CD14-positive monocyte (primary cell): ENCODE results near the gene LRRFIP2. TPM values are rescaled to one million over a fixed set of nuclear protein-coding genes. Genes with fewer than 3 reads are reported as not detected.
A peak's percentile ranks its signal among the peaks of the same experiment; 100 is the strongest.

ENCODE experiments used
- DNase-seq, 3 donors: peaks; one replicate each; pipeline ENCODE4 v3.0.0-alpha.2; 2011 to 2022
- H2AFZ ChIP-seq: 2 replicates; pipeline ENCODE4 v1.6.0; 2012; ENCODE audit warnings: mild to moderate bottlenecking, low read depth, low read length, inconsistent platforms; ENCODE audit not compliant: insufficient read depth, poor library complexity, severe bottlenecking
- H3K27ac ChIP-seq, 2 donors: 1 replicate in 1 of 2; 2 replicates in 1 of 2; pipeline ENCODE4 v1.5.1; 2012 to 2013; ENCODE audit warnings: low read length in 2 of 2, control low read depth in 1 of 2, inconsistent platforms in 1 of 2, low read depth in 1 of 2, mild to moderate bottlenecking in 1 of 2
- H3K27me3 ChIP-seq, 2 donors: one replicate each; pipeline versions ENCODE4 v1.6.0 to v1.6.1; 2011 to 2013; ENCODE audit warnings: low read length in 2 of 2; ENCODE audit not compliant: control insufficient read depth in 2 of 2, insufficient read depth in 2 of 2
- H3K36me3 ChIP-seq, 2 donors: replicated peaks in 1 of 2; 1 replicate in 1 of 2; 2 replicates in 1 of 2; pipeline versions ENCODE4 v1.5.1 to v1.6.1; 2012 to 2013; ENCODE audit warnings: low read length in 2 of 2, control low read depth in 1 of 2, inconsistent platforms in 1 of 2, mild to moderate bottlenecking in 1 of 2; ENCODE audit not compliant: insufficient read depth in 2 of 2, control insufficient read depth in 1 of 2
- H3K4me1 ChIP-seq, 2 donors: 1 replicate in 1 of 2; 2 replicates in 1 of 2; pipeline versions ENCODE4 v1.5.1 to v1.6.1; 2012 to 2013; ENCODE audit warnings: low read length in 2 of 2, control low read depth in 1 of 2, inconsistent platforms in 1 of 2, mild to moderate bottlenecking in 1 of 2, moderate library complexity in 1 of 2; ENCODE audit not compliant: insufficient read depth in 2 of 2, control insufficient read depth in 1 of 2
- H3K4me2 ChIP-seq: replicated peaks from 2 replicates; pipeline ENCODE3; 2012; ENCODE audit warnings: low read length, moderate library complexity, mild to moderate bottlenecking; ENCODE audit not compliant: poor library complexity, severe bottlenecking; ENCODE audit errors: extremely low read depth
- H3K4me3 ChIP-seq, 3 experiments: fragments of 200-600 bp in 1 of 3; sonication (generic) in 1 of 3; replicated peaks in 1 of 3; 1 replicate in 2 of 3; 2 replicates in 1 of 3; pipeline ENCODE4 v1.5.1; 2011 to 2013; ENCODE audit warnings: low read length in 3 of 3, mild to moderate bottlenecking in 3 of 3, control low read depth in 2 of 3, low read depth in 2 of 3, inconsistent platforms in 1 of 3, moderate library complexity in 1 of 3
- H3K79me2 ChIP-seq: 2 replicates; pipeline ENCODE4 v1.6.0; 2012; ENCODE audit warnings: mild to moderate bottlenecking, control low read depth, inconsistent platforms, low read length, moderate library complexity; ENCODE audit not compliant: insufficient read depth
- H3K9ac ChIP-seq: 2 replicates; pipeline ENCODE4 v1.6.0; 2017; ENCODE audit warnings: low read length, mild to moderate bottlenecking; ENCODE audit not compliant: insufficient read depth, poor library complexity, severe bottlenecking
- H3K9me3 ChIP-seq, 2 donors: replicated peaks in 1 of 2; 1 replicate in 1 of 2; 2 replicates in 1 of 2; pipeline versions ENCODE4 v1.5.1 to v1.6.1; 2012 to 2013; ENCODE audit warnings: low read length in 2 of 2, control low read depth in 1 of 2; ENCODE audit not compliant: control insufficient read depth in 1 of 2, insufficient read depth in 1 of 2
- H4K20me1 ChIP-seq: 2 replicates; pipeline ENCODE4 v1.6.0; 2012; ENCODE audit warnings: mild to moderate bottlenecking, low read length, control low read depth, moderate library complexity; ENCODE audit not compliant: insufficient read depth
- H3K27ac Mint-ChIP-seq, 7 donors: one replicate each; pipeline ENCODE4 v1.8.0; 2020; ENCODE audit warnings: mild to moderate bottlenecking in 7 of 7, mixed read lengths in 7 of 7, moderate library complexity in 6 of 7, inconsistent platforms in 2 of 7
- H3K27me3 Mint-ChIP-seq, 3 donors: one replicate each; pipeline ENCODE4 v1.8.0; 2021 to 2022; ENCODE audit warnings: low read depth in 3 of 3, mild to moderate bottlenecking in 3 of 3, mixed read lengths in 3 of 3, moderate library complexity in 3 of 3, inconsistent platforms in 1 of 3
- H3K36me3 Mint-ChIP-seq, 2 donors: one replicate each; pipeline ENCODE4 v1.8.0; 2020; ENCODE audit warnings: mixed read lengths in 2 of 2, inconsistent platforms in 1 of 2, mild to moderate bottlenecking in 1 of 2
- H3K4me1 Mint-ChIP-seq: one replicate; pipeline ENCODE4 v1.8.0; 2020; ENCODE audit warnings: mild to moderate bottlenecking, mixed read lengths
- H3K4me3 Mint-ChIP-seq, 2 donors: one replicate each; pipeline ENCODE4 v1.8.0; 2020; ENCODE audit warnings: mild to moderate bottlenecking in 2 of 2, mixed read lengths in 2 of 2, moderate library complexity in 1 of 2
- H3K9me3 Mint-ChIP-seq, 7 donors: one replicate each; pipeline ENCODE4 v1.8.0; 2020 to 2022; ENCODE audit warnings: mixed read lengths in 7 of 7, mild to moderate bottlenecking in 6 of 7, moderate library complexity in 6 of 7, inconsistent platforms in 2 of 7
- WGBS: methylation state at CpG from one replicate; pipeline ENCODE4 v1.1.5; 2013; ENCODE audit warnings: missing lambda C conversion rate; ENCODE audit not compliant: insufficient coverage; 5-methylcytosine and 5-hydroxymethylcytosine counted together
- intact Hi-C, 2 donors: fragments of 100-400 bp; cut with micrococcal nuclease; formaldehyde crosslinking; loops; one replicate each; pipeline versions ENCODE4 v1.15.0 to v1.15.1; 2023
- polyA plus RNA-seq, 3 donors: library from polyadenylated mRNA; depleted of rRNA in 1 of 3; unstranded in 2 of 3; stranded (reverse) in 1 of 3; fragments of 300-500 nt in 2 of 3; fragments of >200 nt in 1 of 3; fragmentation: Illumina TruSeq in 2 of 3; gene quantifications; 1 replicate in 2 of 3; 2 replicates in 1 of 3; pipeline ENCODE4 v1.2.3, GENCODE V29; 2012 to 2021
- TF ChIP-seq, protein P1 (sequence below): fragments of 200-600 bp; IDR thresholded peaks from one replicate; pipeline ENCODE4 v1.8.0; 2022; ENCODE audit warnings: antibody characterized with exemption, mild to moderate bottlenecking

Gene LRRFIP2
- polyA plus RNA-seq, 3 donors, result 30.9 to 39.4 (median 31.7) TPM

- peak overlapping the region; percentile 61 to 93 (median 81) for H3K27ac Mint-ChIP-seq
- H3K4me3 ChIP-seq, result peak overlapping the region in 1 of 3 experiments; percentile 88
- H3K9me3 Mint-ChIP-seq, result peaks cover 0 to 3% (median 0%) of the 10 kb centered on the region in 7 donors
- no peaks in the 10 kb centered on the region for H3K27me3 Mint-ChIP-seq
- no peaks in the 10 kb centered on the region for H3K27me3 ChIP-seq
- H3K4me2 ChIP-seq, result peak overlapping the region; percentile 85
- H3K9me3 ChIP-seq, result no peaks in the 10 kb centered on the region
- H3K4me3 Mint-ChIP-seq, result peak overlapping the region in 1 of 2 donors; percentile 89
- peak; percentile 3 to 74 (median 45) for DNase-seq
- TF ChIP-seq, protein P1, sequence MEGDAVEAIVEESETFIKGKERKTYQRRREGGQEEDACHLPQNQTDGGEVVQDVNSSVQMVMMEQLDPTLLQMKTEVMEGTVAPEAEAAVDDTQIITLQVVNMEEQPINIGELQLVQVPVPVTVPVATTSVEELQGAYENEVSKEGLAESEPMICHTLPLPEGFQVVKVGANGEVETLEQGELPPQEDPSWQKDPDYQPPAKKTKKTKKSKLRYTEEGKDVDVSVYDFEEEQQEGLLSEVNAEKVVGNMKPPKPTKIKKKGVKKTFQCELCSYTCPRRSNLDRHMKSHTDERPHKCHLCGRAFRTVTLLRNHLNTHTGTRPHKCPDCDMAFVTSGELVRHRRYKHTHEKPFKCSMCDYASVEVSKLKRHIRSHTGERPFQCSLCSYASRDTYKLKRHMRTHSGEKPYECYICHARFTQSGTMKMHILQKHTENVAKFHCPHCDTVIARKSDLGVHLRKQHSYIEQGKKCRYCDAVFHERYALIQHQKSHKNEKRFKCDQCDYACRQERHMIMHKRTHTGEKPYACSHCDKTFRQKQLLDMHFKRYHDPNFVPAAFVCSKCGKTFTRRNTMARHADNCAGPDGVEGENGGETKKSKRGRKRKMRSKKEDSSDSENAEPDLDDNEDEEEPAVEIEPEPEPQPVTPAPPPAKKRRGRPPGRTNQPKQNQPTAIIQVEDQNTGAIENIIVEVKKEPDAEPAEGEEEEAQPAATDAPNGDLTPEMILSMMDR, result no peak
- intact Hi-C loops, result no loop called here
- H3K36me3 Mint-ChIP-seq, result peaks cover 28 to 38% of the 10 kb centered on the region in 2 donors
- 60% methylated on average over 2 of the region's 3 CpGs for WGBS
- H3K4me1 ChIP-seq, result peaks cover 20 to 40% of the 10 kb centered on the region in 2 donors
- peaks cover 21 to 38% of the 10 kb centered on the region in 2 donors for H3K36me3 ChIP-seq
- peaks cover 88% of the 10 kb centered on the region for H3K79me2 ChIP-seq
- peak overlapping the region; percentile 95 for H3K9ac ChIP-seq
- peak overlapping the region in 1 of 2 donors; percentile 93 for H3K27ac ChIP-seq
- H3K4me1 Mint-ChIP-seq, result peaks cover 57% of the 10 kb centered on the region
- H2AFZ ChIP-seq, result no peak overlapping the region
- peaks cover 62% of the 10 kb centered on the region for H4K20me1 ChIP-seq
Observed at GRCh38 chr3:37173806-37174205, 576 bp downstream of the LRRFIP2 start.

GRCh38 chr3:37171144-37171543 lies 3.2 kb downstream of the LRRFIP2 start:
- H3K4me3 Mint-ChIP-seq, result no peak overlapping the region
- Histone ChIP-seq H3K4me3 (no peak overlapping the region), H3K27ac (no peak overlapping the region), H4K20me1 (peaks cover 68% of the 10 kb centered on the region), H3K9me3 (no peaks in the 10 kb centered on the region), H3K79me2 (peaks cover 92% of the 10 kb centered on the region), H2AFZ (no peak overlapping the region), H3K27me3 (no peaks in the 10 kb centered on the region), H3K4me2 (no peak overlapping the region), H3K36me3 (peaks cover 27 to 45% of the 10 kb centered on the region in 2 donors), H3K4me1 (peaks cover 14 to 26% of the 10 kb centered on the region in 2 donors), H3K9ac (no peak overlapping the region)
- peaks cover 32 to 56% of the 10 kb centered on the region in 2 donors for H3K36me3 Mint-ChIP-seq
- TF ChIP-seq, protein P1, result no peak
- WGBS, result no CpG with 5 or more reads among the region's 4 CpGs
- peaks cover 0 to 3% (median 0%) of the 10 kb centered on the region in 7 donors for H3K9me3 Mint-ChIP-seq
- intact Hi-C loops, result no loop called here
- H3K27me3 Mint-ChIP-seq, result no peaks in the 10 kb centered on the region
- DNase-seq, result no peak
- peaks cover 41% of the 10 kb centered on the region for H3K4me1 Mint-ChIP-seq
- peak overlapping the region in 1 of 7 donors; percentile 38 for H3K27ac Mint-ChIP-seq
